ENCODE results near the gene WAS.

DNA sequence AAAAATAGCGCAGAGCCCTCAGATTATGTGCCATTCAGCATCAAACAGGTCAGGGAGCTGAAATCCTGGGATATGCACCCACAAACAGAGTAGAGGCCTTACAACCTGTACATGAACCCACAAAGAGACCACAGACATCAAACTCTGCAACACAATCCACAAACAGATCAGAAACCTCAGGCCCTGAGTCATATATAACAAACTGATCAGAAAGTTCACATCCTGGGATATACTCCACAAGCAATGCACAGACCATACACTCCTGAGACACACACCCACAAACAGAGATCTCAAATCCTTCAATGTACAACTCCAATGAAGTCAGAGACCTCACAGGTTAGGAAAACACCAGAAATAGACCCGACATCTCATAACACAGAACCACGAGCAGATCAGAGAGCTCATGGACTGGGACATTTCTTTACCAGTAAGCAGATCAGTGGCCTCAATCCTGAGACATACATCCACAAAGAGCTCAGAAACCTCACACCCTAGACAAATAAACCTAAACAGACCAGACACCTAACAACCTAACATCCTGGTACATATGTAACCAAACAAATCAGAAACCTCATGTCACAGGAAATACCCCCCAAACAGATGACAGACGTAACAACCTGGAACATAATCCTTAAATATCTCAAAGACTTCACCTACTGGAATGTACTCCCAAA, 37.1 kb downstream of the WAS start:
- TF ChIP-seq, protein P1, sequence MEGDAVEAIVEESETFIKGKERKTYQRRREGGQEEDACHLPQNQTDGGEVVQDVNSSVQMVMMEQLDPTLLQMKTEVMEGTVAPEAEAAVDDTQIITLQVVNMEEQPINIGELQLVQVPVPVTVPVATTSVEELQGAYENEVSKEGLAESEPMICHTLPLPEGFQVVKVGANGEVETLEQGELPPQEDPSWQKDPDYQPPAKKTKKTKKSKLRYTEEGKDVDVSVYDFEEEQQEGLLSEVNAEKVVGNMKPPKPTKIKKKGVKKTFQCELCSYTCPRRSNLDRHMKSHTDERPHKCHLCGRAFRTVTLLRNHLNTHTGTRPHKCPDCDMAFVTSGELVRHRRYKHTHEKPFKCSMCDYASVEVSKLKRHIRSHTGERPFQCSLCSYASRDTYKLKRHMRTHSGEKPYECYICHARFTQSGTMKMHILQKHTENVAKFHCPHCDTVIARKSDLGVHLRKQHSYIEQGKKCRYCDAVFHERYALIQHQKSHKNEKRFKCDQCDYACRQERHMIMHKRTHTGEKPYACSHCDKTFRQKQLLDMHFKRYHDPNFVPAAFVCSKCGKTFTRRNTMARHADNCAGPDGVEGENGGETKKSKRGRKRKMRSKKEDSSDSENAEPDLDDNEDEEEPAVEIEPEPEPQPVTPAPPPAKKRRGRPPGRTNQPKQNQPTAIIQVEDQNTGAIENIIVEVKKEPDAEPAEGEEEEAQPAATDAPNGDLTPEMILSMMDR (conservative IDR thresholded peaks at IDR 0.05), result no peak
- no peak for TF ChIP-seq ZFX (IDR thresholded peaks at IDR 0.05)
